Measurements from ENCODE around the gene TWF2. TPM values are rescaled to one million over a fixed set of nuclear protein-coding genes. Genes with fewer than 3 reads are reported as not detected.

Gene TWF2
- polyA plus RNA-seq, 2 of the 4 experiments (the other 2 are of a cell fraction): 36.8 to 53.6 TPM

- DNase-seq (ENCODE audit: low read depth in 1 of 2, low spot score in 1 of 2) (no peak), ATAC-seq (no peak), FAIRE-seq (no peak)
- WGBS (ENCODE audit: missing lambda C conversion rate): 91% methylated on average over 4 of the region's 4 CpGs
- ChIA-PET CTCF (interaction anchor here (1.1 to 13.3 kb wide), 2 partner anchors 19 to 30 kb away, joined by 4 to 119 read pairs; partner anchors contain the start of gene TLR9), POLR2A (interaction anchor here (1.2 kb wide), 1 partner anchor 48 kb away, joined by 3 read pairs; the partner anchor contains the start of gene POC1A)
- Histone ChIP-seq H3K4me1 (peaks cover 9% of the 10 kb centered on the region), H3K4me2 (no peak overlapping the region), H3K9me3 (no peaks in the 10 kb centered on the region), H3K4me3 (no peak overlapping the region), H3K27ac (no peak overlapping the region)
- no peak for TF ChIP-seq POLR2AphosphoS2 (conservative IDR thresholded peaks at IDR 0.05; ENCODE audit: low read length)
- no peak for TF ChIP-seq EHMT2 (IDR thresholded peaks at IDR 0.05; ENCODE audit: low read depth)
- no peak for TF ChIP-seq BHLHE40 (IDR thresholded peaks at IDR 0.05; ENCODE audit: low read depth, low read length)
- no peak for TF ChIP-seq ZFP36 (IDR thresholded peaks at IDR 0.05; ENCODE audit: borderline replicate concordance, partially characterized antibody)
- no peak for TF ChIP-seq ZSCAN20 (CRISPR knock-in tag; IDR thresholded peaks at IDR 0.05)
- no peak for TF ChIP-seq ATOH8 (CRISPR knock-in tag; IDR thresholded peaks at IDR 0.05; ENCODE audit: low read depth)
- no peak for TF ChIP-seq MYC (IDR thresholded peaks at IDR 0.05; ENCODE audit: borderline replicate concordance, low read length)
- TF ChIP-seq KDM5A (IDR thresholded peaks at IDR 0.05): no peak
- no peak for TF ChIP-seq TP53 (CRISPR knock-in tag; IDR thresholded peaks at IDR 0.05)
- no peak for TF ChIP-seq CBX8 (IDR thresholded peaks at IDR 0.05)
- no peak for TF ChIP-seq SMC3 (IDR thresholded peaks at IDR 0.05)
Measured at GRCh38 chr3:52202384-52203077, 36.4 kb downstream of the TWF2 start.

GRCh38 chr3:52200981-52201679 lies 37.8 kb downstream of the TWF2 start:
- H3K27ac ChIP-seq: no peak overlapping the region
- no peaks in the 10 kb centered on the region for H3K9me3 ChIP-seq
- 91% methylated on average over 5 of the region's 5 CpGs for WGBS (ENCODE audit: missing lambda C conversion rate)
- CTCF ChIA-PET: interaction anchor here (1.0 to 13.3 kb wide), 2 partner anchors 20 to 30 kb away, joined by 4 to 119 read pairs; partner anchors contain the start of gene TLR9
- TF ChIP-seq JUN (IDR thresholded peaks at IDR 0.05) (no peak), MAZ (IDR thresholded peaks at IDR 0.05; ENCODE audit: borderline replicate concordance, low read depth, low read length) (no peak), NFE2L2 (conservative IDR thresholded peaks at IDR 0.05; ENCODE audit: low read length) (no peak), RFX5 (IDR thresholded peaks at IDR 0.05) (no peak), CTCF (IDR thresholded peaks at IDR 0.05) (no peak), ZC3H11A (IDR thresholded peaks at IDR 0.05) (no peak), BCL3 (IDR thresholded peaks at IDR 0.05) (no peak), TFCP2L1 (CRISPR knock-in tag; IDR thresholded peaks at IDR 0.05) (no peak), MAX (IDR thresholded peaks at IDR 0.05) (no peak), FOSB (CRISPR knock-in tag; IDR thresholded peaks at IDR 0.05) (no peak), ESRRA (IDR thresholded peaks at IDR 0.05; ENCODE audit: borderline replicate concordance, low read length) (no peak), EP300 (IDR thresholded peaks at IDR 0.05) (no peak), NR3C1 (IDR thresholded peaks at IDR 0.05) (no peak), RCOR1 (IDR thresholded peaks at IDR 0.05; ENCODE audit: low read depth, low read length) (no peak), RAD21 (conservative IDR thresholded peaks at IDR 0.05 in 1 of 2, IDR thresholded peaks at IDR 0.05 in 1 of 2) (no peak), RARB (CRISPR knock-in tag; IDR thresholded peaks at IDR 0.05) (no peak)
- FAIRE-seq (no peak), ATAC-seq (no peak), DNase-seq (ENCODE audit: low read depth in 1 of 2, low spot score in 1 of 2) (no peak)
- H3K4me1 ChIP-seq: peaks cover 19% of the 10 kb centered on the region
- POLR2A ChIA-PET: no interaction called here
- no peak overlapping the region for H3K4me3 ChIP-seq
- no peak overlapping the region for H3K4me2 ChIP-seq

Data from A549 (cell line).